T47D (cell line): ENCODE data around the gene CDHR2.

Experiments
- DNase-seq, 2 experiments: peaks; one replicate each; pipeline versions ENCODE4 v3.0.0 to v3.0.0-alpha.2; 2011 to 2012; ENCODE audit warnings: low read depth in 1 of 2, low spot score in 1 of 2
- JUND ChIP-seq: IDR thresholded peaks from 2 replicates; pipeline ENCODE4 v1.6.1; 2012; ENCODE audit warnings: low read depth
- in situ Hi-C: cut with HindIII; loops from 2 replicates; pipeline ENCODE4 v1.10.0; 2016; ENCODE audit warnings: low sequenced_read_pairs, low pct_unique_long_range_greater_than_20kb

The CDHR2 gene

DNA sequence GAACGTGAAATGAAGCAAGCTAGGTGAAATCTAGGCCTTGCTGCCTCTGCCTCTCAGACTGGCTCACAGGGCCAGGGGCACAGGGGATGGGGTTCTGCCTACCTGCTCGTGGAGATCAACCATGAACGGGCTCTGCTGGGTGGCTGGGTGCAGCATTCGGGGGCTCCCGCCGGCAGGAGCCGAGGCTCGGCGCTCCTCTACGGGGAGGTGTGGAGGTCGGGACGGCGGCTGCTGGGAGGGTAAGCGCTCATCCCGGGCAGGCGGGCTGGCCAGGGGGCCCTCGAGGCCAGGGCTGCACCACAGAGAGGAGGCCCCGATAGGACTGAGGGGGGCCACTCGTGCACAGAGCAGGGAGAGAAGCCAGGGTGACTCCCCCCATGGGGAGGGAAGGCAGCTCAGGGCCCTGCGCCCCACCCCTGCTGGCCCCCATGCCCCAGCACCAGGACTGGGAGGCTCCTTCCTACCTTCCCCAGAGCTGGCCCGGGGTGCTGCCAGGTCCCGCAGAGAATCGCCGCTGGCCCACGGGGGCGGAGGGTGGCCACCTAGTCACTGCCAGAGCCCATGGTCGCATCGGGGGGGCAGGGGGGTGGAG lies 17.1 kb upstream of the CDHR2 start:
- in situ Hi-C loops: no loop called here
- TF ChIP-seq JUND: no peak
- no peak for DNase-seq

DNA sequence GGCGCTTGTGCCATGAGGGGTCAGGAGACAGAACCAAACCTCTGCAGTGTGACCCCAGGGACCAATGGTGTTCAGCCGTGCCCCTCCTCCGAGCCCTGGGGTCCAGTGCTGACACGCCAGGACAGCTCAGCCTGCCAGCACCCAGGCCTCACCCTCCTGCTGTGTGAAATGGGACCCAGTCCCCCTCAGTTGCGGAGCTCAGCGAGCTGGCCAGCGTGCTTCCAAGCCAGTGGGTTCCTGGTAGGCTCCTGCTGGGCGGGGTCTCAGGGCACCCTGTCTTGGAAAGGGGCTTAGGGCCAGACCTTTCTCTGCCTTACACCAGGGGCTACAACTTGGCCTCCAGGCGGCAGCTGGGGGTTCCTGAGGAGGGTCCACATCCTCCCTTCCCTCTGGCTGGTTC lies 16.3 kb upstream of the CDHR2 start:
- no peak for DNase-seq
- no peak for TF ChIP-seq JUND
- in situ Hi-C loops: no loop called here

DNA sequence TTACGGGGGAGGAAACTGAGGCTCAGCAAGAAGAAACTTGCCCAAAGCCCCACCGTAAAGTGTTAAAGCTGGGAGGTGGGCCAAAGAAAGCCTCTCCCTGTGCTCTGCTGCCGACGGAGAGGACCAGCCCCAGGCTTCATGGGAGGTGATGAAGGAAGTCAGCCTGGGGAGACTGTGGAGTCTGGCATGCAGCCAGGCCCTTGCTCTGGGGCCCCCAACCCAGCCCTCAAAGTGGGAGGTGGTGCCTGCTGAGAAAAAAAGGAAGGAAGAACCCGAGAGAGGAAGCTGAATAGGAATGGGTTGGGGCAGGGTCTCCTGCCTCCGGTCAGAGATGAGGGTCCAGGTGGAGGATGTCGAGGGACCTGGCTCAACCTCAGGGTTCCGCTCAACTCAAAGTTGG lies 15.8 kb upstream of the CDHR2 start:
- TF ChIP-seq JUND: no peak
- no peak for DNase-seq
- in situ Hi-C loops: no loop called here

DNA sequence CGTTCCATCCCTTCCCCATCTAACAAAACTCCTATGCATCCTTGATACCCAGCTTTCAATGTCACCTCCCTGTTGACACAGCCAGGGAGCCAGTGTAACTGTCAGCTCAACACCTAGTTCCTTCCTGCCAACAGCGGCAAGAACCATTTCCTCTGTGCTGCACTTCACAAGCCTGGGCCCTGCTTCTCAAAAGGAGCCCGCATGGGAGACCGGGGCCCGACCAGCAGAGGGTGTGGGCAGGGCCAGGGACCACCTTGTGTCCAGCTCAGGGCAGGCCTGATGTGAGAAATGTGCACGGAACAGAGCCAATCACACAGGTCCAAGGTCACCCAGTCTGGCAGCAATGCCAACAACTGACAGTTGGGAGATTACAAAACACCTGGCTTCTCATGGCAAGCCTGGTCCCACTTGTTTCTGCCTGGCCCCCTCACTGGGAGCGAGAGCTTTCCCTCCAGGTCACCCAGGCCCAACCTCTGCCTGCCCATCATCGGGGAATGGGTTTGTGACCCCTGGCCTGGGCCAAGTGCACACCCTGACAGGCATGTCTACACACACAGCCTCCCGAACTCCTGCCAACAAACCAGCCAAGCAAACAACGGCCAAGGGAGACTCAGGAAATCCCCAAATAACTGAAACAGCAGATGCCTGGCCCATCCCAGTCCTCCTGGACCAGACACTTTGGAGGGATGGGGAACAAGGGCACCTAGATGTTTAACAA lies 15.1 kb upstream of the CDHR2 start:
- in situ Hi-C loops: no loop called here
- no peak for DNase-seq
- TF ChIP-seq JUND: no peak

DNA sequence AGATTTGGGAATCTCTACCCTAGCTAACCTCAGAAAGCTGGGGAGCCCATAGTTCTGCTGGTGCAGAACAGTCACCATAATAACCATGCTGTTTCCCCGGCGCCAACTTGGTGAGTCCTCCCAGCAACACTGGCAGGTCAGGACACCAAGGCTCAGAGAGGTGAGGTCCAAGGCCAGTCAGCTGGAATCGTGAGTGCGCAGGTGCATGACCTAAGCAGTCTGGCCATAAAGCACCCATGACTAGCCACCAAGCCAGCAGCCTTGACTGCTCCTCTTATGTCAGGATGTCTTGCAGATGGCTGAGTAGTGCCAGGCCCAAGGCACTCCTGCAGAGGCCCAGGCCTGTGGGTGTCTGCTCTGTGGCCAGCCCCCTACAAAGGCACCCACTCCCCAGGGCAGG lies 14.5 kb upstream of the CDHR2 start:
- in situ Hi-C loops: no loop called here
- no peak for TF ChIP-seq JUND
- DNase-seq: no peak

DNA sequence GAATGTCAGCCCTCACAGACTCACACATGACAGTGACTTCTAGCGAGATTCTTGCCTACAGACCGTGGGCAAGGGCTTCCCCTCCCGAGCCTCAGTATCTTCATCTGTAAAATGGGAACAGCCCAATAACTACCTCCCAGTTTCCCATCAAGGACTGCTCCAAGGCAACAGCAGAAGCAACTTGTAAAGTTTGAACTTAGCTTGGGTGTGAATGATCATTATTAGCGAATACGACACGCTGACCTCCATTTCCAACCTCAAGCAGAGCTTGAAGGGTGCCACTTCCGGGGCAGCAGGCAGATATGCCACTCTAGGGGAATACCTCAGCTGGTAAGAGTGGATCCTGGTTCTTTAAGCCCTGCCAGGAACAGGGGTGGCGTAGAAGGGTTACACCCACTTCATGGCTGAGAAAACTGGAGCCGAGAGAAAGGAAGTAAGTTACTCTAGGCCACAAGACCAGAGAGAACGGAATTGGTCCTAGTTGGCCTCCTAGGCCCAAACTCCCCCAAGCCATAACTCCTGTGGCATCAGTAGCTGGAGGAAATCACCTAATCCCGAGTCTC lies 14.0 kb upstream of the CDHR2 start:
- DNase-seq: no peak
- no peak for TF ChIP-seq JUND
- in situ Hi-C loops: no loop called here

DNA sequence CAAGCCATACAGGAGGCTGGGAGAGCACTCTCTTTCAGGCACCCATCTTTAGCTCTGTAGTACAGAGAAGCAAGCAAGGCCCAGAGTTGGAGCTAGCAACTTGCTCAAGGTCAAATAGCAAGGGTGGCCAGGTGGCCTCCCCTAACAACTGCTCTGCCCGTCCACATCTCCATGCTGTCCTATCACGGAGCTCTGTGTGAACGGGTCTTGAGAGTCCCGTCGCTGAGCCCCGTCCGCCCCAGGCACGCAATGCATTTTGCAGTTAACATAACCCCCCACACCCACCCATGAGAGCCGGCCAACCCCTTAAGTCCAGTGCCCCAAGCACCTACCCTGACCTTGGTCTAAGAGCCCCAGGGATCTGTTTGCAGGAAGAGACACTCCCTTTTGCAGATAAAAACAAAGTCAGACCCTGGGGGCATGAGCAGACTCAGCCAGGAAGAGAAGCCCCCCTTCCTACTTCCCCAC lies 13.4 kb upstream of the CDHR2 start:
- TF ChIP-seq JUND: no peak
- in situ Hi-C loops: no loop called here
- no peak for DNase-seq

DNA sequence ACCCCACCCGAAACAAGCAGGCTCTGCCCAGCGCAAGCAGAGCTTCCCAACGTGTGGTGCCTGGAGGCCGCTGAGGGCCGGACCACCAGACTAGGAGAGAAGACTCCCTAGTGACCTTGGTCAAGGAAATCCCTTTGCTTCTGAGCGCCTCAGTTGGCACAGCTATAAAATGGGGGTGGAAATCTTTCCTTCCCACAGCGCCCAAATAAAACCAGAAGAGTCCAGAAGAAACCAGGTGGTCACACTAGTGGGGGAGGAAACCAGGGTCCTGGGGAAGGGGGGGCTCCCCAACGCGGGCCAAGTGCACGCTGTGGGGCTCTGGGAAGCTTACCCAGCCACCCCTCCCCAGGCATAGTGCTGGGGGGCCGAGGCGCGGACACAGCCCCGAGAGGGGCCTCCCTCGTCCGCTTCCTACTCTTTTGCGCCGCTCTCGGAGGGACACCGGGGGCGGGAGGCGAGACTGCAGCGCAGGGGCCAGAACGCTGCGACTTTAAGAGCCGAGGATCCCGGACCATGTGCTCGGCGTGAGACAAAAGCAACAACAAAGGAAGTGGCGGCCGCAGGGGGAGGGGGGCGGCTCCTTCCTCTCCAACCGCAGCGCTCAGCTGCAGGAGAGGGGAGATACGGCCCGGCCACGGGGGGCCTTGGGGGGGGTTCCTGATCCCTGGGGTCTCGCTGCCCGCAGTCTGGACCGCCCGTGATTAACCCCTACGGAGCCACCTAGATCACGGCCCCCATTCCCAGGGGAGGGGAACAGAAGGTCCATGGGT lies 12.8 kb upstream of the CDHR2 start:
- in situ Hi-C loops: no loop called here
- DNase-seq: peak in 1 of 2 experiments; percentile 79
- TF ChIP-seq JUND: no peak

DNA sequence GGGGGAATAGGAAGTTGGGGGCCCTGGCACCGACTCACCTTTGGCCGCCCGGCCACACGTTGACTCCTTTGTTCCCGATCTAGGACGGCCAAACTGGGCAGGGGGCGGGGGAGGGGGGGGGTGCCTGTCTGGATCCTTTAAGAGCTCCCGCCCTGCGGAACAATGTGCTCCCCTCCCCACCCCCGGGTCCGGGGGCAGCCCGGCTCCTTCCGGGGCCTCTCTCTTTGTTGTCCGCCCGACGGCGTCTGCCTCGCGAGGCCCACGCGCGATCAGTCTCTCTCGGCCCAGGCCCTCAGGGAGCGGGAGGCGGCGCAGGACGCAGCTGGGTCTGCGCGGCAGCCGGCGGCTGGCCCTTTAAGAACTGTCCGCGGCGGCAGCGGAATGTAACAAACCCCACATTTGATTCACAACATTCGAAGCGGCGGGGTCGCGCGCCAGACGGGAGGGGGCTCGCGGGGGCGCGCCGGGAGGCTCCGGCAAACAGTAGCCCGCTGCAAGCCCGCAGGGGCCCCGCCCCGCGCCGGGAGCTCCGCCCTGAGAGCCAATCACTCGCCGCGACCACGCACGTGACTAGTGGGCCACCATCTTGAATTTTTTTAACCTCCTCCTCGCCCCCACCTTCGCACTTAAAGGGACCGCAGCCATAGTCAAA lies 12.1 kb upstream of the CDHR2 start, which contains the start of gene RNF44:
Gene RNF44, minus strand, starts transcription at position 501 of the 652 bp plus-strand sequence. CDS start 4,930 bp downstream, outside the sequence.
- TF ChIP-seq JUND: no peak
- in situ Hi-C loops: no loop called here
- DNase-seq: peak; percentile 92 to 98

DNA sequence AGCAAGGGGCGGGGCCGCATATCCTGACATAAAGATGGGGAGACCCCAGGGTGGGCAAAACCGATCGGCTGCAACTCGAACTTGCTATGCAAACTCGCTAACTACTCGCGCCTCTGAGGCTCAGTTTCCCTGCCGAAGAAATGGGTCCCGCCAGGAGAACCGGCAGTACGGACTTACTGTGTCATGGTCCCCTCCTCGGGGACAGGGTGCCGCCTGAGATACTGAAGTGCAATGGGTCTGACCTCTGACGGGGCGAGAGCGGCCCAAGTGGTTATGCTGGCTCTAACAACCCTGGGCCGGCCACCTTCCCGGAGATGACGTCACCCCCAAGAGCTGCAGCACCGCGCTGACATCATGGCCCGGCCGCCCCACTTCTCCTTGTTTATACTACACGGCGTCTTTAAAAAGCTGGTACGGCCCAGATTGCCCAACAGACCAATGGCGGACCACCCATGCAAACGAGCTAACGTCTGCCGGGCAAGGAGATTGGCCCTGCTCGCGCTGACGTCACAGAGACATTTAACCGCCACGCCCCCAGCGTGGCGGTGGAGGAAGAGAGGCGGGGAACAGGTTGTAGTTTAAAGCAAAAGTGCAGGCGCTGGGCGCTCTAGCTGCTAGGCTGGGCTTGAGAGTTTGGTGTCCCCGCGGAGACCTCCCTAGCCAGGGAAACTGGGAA lies 11.4 kb upstream of the CDHR2 start:
- peak; percentile 91 to 99 for DNase-seq
- TF ChIP-seq JUND: no peak; the same call in 1 of the 2 replicates
- in situ Hi-C loops: no loop called here

DNA sequence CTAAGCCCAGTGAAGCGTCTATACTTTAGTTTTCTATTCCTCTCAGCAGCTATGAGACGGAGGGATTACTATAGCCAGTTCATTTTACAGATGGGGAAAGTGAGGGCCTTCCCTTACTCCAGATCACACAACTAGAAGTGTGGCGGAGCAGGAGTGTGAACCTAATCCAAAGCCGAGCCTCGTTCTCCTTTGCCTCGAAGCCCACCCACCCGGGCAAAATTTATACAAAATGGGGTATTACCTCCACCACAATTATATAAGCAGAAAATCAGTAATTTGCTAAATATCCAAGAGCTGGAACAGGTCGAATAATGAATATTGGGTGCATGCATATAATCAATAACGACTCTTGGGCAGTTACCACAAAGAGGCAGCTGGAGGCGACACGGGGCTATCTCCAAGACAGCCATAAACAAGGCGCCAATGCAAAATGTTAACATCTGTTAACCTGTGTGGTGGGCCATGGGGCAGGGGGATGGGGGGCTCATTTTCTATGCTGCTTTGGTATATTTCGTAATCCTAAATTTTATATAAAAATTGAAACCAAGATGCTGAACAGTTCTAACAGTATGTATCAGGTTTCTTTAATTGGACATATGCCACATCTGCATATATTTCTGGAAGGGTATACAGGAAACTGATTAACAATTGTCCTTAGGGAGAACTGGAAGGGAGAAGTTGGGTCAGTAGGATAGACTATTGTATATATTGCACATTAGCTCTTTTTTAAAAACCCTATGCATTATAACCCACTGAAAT lies 10.7 kb upstream of the CDHR2 start:
- in situ Hi-C loops: no loop called here
- no peak for TF ChIP-seq JUND
- no peak for DNase-seq
